ENCODE data around the gene PDE4D.

- TF ChIP-seq POLR2AphosphoS5 (IDR thresholded peaks at IDR 0.05; ENCODE audit: low read depth, low read length) (no peak), POLR2A (IDR thresholded peaks at IDR 0.05; ENCODE audit: low read depth, low read length) (no peak)
Observed at GRCh38 chr5:59430066-59430685, 463.4 kb downstream of the PDE4D start.
